Astrocyte of the hippocampus (primary cell): ENCODE data around the gene KISS1.

ENCODE experiments used
- DNase-seq: peaks from one replicate; pipeline ENCODE4 v3.0.0; 2011; ENCODE audit warnings: low read depth, low spot score

KISS1 gene

DNA sequence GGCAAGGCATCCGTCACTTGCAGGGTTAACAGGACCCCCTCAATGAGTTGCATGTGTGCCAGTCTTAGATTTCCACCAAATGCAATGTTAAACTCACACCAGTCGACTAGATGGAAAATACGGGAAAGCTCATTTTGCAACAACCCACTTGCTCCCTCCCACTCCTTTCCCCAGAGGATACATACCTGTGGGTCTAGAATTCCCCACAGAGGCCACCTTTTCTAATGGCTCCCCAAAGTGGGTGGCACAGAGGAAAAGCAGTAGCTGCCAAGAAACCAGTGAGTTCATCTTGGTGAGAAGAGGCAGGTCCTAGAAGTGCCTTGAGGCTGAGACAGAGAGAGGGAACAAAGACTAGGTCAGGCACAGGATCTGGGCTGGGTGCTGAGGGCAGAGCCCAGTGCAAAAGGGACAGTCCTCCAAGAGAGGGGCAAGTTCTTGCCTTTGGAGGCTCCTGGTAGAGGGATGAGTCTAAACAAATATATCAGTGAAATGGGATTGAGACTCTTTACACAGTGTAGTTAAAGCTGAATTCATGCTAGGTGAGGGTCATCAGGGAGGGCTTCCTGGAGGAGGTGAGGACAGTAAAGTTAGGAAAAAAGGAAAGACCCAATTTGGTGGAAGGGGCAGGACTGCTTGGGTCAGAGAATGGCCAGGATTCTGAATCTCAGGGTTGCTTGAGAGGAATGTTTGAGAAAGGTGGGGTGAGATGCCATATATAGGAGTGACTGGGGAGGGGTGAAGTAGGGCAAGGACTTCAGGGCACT, 3.5 kb downstream of the KISS1 start:
- DNase-seq, result peak; percentile 49

DNA sequence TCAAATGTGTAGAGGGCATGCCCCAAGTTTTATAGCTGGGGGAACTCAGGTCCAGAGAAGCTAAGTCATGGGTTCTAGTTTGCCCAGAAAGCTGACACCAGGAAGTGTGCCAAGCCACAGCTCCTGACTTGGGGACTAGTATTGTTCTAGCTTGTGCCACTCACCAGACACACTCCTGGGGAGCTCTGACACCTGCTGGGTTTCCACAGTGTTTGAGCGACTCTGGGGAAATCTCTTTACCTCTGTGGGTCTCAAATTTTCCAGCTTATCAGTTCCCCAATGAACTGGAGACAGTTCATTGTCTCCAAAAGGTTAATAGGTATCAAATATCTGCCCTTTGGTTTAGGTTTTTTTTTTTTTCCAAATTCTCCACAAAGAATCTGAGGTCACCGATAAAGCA, 4.2 kb downstream of the KISS1 start:
- DNase-seq, result no peak

DNA sequence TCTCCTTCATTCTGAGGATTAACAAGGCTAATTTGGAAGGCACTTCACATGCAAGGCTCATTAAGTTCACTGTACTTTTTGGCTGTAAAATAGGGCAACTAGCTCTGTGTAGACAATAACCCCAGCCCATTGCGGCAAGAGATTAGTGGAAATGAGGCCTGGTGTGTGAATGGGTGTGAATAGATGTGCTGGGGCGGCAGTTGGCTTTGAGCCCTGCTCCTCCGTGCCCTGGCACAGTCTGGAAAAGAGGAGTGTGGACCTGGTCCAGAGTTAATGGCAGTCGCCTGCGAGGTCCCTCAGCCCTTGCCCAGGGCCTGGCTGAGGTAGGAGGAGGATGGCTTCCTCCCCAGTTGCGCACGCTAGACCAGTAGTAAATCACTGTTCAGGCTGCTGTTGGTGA, 4.8 kb downstream of the KISS1 start:
- DNase-seq, result peak; percentile 60

GRCh38 chr1:204190212-204191211, 5.8 kb downstream of the KISS1 start:
- DNase-seq, result peak; percentile 41

DNA sequence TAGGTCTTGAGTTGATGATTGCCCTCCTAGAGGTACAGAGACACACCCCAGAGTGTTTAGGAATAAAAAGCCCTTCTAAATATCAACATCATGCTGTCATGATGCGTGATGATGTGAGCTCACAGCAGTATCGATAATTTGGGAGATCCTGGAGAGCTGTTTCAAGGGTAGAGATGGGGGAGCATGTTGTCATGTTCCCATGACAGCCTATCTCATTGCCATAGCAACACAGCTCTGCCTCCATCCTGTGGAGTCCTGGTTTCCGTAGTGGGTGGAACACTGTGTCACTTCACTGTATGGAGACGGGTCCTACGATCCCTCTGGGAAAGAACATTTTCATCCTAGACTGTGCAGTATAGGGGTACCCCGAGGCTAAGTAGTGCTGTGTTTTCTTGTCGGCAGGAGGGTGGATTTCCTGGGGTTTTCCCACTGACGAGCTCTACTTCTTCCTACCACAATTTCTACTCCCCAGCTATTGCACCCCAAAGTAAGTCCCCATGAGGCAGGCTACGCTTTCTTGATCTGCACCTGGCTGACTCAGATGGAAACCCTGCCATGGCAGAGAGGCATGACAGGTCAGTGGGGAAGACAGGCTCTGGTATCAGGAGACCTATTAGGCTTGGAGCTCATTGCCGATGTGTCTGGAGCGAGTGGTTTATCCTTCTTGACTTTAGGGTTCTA, 7.2 kb downstream of the KISS1 start:
- no peak for DNase-seq

- DNase-seq, result no peak
Observed at GRCh38 chr1:204186597-204186996, 9.7 kb downstream of the KISS1 start.

- no peak for DNase-seq
Observed at GRCh38 chr1:204181116-204181515, 15.2 kb downstream of the KISS1 start.

GRCh38 chr1:204180133-204180532, 16.2 kb downstream of the KISS1 start:
- DNase-seq, result no peak

DNA sequence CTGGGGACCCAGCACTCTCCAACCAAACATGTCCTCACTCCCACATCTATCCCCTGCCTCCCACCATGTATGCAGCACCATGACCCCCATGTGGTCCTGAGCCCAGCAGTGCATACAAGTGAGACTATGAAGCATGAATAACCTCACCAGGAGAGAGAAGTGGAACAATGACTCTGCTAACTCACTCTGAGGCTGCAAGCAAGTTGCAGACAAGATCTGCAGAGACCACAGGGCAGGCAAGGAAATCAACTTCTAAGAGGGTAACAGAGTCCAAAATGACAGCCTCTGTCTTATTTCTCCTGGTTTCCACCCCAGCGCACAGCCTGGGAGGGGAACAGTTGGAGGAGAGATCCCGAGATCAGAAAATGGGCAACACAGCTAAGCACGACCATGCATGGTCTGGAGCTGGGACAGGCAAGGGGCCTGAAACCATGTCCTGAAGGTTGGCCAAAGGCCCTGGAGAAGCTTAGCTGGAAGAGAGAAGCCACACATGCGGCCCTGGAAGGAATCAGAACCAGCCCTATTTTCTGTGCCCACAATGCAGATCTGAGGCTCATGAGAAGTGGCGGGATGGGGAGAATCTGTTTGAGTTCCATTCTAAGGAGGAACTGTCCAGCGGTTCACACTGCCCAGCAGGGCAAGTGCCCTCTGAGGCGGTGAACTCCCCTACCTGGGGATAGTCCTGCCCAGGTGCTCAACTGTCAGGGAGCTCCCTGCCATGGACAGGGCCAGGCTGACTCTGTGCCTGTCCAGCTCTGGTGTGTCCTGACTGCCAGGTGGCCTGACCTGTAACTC, 17.6 kb downstream of the KISS1 start:
- DNase-seq, result no peak

GRCh38 chr1:204177133-204177532, 19.2 kb downstream of the KISS1 start:
- DNase-seq, result no peak

GRCh38 chr1:204176049-204176448, 20.2 kb downstream of the KISS1 start:
- DNase-seq, result no peak

DNA sequence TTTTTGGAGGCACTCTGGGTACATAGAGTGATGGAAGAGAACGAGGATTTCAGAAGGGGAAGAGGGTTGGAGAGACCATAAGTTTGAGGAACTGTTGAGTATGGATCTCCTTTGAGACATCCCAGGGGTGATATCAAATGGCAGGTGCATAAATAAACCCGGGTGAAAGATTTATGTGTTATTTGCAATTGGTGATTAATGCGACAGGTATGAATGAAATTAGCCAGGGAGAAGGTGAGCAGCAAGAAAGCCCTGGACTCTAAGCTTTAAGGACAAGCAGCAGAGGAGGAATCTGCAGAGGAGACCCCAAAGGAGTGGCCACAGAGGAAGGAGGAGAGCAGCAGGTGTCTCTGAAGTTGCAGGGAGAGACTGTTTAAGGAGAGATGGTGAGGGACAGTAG, 21.3 kb downstream of the KISS1 start:
- no peak for DNase-seq

GRCh38 chr1:204172404-204173029, 23.8 kb downstream of the KISS1 start:
- DNase-seq, result no peak

GRCh38 chr1:204171751-204172178, 24.5 kb downstream of the KISS1 start:
- peak; percentile 41 for DNase-seq

DNA sequence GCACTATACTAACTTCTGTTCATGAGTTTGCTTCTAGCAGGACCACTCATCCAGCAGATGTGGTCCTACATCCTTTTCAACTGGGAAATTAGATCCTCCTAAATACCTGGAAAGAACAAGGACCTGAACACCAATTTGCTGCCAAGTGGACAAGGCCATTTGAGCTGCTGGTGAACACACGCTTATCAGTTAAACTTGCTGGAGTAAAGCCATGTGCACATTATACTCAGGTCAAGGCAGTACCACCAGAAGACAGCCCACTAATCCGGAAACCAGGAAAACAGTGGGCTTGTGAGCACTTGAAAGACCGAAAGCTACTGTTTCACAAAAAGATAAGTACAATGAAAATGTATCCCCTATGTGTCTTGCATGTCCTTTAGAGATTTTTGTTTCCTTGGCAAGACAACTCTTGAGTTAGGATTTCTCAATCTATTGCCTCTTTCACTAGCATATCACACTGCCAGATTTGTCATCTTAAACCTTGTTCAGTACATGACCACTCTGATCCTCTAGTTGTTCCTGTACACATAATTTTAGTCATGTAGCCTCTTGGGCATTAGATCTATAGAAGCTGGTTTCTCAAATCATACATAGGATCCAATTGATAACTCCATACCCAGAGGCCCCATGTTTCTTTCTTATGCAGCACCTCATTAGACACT, 25.7 kb downstream of the KISS1 start:
- no peak for DNase-seq

DNA sequence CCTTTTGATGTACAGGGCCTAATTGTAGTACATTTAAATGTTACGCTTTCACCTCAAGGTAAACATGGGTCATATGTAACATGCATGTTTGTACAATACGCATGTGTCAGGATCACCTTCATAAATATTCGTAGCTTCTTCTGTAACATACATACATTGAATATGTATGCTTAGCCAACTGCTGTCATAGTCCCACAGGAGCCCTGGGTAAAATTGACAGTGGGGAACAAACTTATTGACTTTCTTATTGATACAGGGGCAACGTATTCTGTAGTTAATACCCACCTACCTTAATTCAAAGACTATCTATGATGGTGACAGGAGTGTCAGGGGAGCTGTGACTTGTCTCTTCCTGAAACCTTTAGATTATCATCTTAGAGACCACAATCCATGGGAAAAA, 26.4 kb downstream of the KISS1 start:
- DNase-seq, result no peak

DNA sequence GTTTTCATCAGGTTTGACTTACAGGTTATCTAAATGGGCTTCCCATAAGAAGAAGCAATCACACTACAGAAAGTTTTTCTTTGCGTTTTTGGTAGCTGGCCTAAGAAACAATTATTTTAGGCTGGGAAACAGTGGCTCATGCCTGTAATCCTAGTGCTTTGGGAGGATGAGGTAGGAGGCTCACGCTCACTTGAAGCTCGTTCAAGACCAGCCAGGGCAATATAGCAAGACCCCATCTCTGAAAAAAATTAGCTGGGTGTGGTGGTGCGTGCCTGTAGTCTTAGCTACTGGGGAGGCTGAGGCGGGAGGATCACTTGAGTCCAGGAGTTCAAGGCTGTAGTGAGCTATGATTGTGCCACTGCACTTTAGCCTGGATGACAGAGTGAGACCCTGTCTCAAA, 28.6 kb downstream of the KISS1 start:
- no peak for DNase-seq

GRCh38 chr1:204166219-204166618, 30.1 kb downstream of the KISS1 start, which contains the start of gene REN:
REN (minus strand) TSS chr1:204166337; CDS start chr1:204166293, 44 bp downstream.
- no peak for DNase-seq

GRCh38 chr1:204162494-204163074, 33.7 kb downstream of the KISS1 start:
- peak; percentile 86 for DNase-seq
